OCI-LY3 (cell line): ENCODE measurements around the gene LRRC8C.

Source experiments
- H2AFZ ChIP-seq: fragments of 200-600, 300-600 bp; shearing (Covaris generic); 2 replicates; pipeline ENCODE4 v1.6.0; 2014; ENCODE audit warnings: antibody characterized with exemption, low read depth, low read length
- H3K27ac ChIP-seq: fragments of 200-600, 300-600 bp; sonication (generic); 2 replicates; pipeline ENCODE4 v1.5.1; 2014; ENCODE audit warnings: mild to moderate bottlenecking, low read length, moderate library complexity, mixed read lengths
- H3K27me3 ChIP-seq: fragments of 200-600, 300-600 bp; sonication (generic); 2 replicates; pipeline ENCODE4 v1.6.1; 2014; ENCODE audit warnings: low read depth, low read length, mixed read lengths
- H3K36me3 ChIP-seq: fragments of 200-600, 300-600 bp; sonication (generic); replicated peaks from 2 replicates; pipeline ENCODE3; 2014; ENCODE audit warnings: low read depth, low read length, mixed read lengths
- H3K4me1 ChIP-seq: fragments of 300-600, 200-600 bp; sonication (generic); 2 replicates; pipeline ENCODE4 v1.6.1; 2014; ENCODE audit warnings: low read length, mixed read lengths
- H3K4me2 ChIP-seq: fragments of 200-600, 300-600 bp; sonication (generic); 2 replicates; pipeline ENCODE4 v1.6.1; 2014; ENCODE audit warnings: low read length, mixed read lengths
- H3K4me3 ChIP-seq: fragments of 300-600, 200-600 bp; sonication (generic); 2 replicates; pipeline ENCODE4 v1.5.1; 2014; ENCODE audit warnings: antibody characterized with exemption, mild to moderate bottlenecking, low read length, moderate library complexity
- H3K79me2 ChIP-seq: fragments of 300-600, 200-600 bp; shearing (Covaris generic); 2 replicates; pipeline ENCODE4 v1.6.1; 2014; ENCODE audit warnings: mild to moderate bottlenecking, low read length, mixed read lengths
- H3K9ac ChIP-seq: fragments of 300-600, 200-600 bp; shearing (Covaris generic); 2 replicates; pipeline ENCODE4 v1.6.0; 2014; ENCODE audit warnings: mild to moderate bottlenecking, low read length, moderate library complexity
- H3K9me3 ChIP-seq: fragments of 200-600, 300-600 bp; shearing (Covaris generic); 2 replicates; pipeline ENCODE4 v1.6.1; 2014; ENCODE audit warnings: low read length, mixed read lengths; ENCODE audit not compliant: insufficient read depth
- H4K20me1 ChIP-seq: fragments of 200-600, 300-600 bp; sonication (generic); 2 replicates; pipeline ENCODE4 v1.6.1; 2016; ENCODE audit warnings: low read length, mixed read lengths; ENCODE audit not compliant: insufficient read depth
- EZH2phosphoT487 ChIP-seq: fragments of 200-600 bp; shearing (Covaris generic); IDR thresholded peaks from 2 replicates; pipeline ENCODE4 v1.6.1; 2018; ENCODE audit warnings: antibody characterized with exemption, mixed run types, low read depth
- TF ChIP-seq, protein P1 (sequence below): fragments of 200-600, 300-600 bp; sonication (generic); IDR thresholded peaks from 2 replicates; pipeline ENCODE4 v1.5.1; 2014; ENCODE audit warnings: antibody characterized with exemption, low read length, low read depth

Gene LRRC8C

DNA sequence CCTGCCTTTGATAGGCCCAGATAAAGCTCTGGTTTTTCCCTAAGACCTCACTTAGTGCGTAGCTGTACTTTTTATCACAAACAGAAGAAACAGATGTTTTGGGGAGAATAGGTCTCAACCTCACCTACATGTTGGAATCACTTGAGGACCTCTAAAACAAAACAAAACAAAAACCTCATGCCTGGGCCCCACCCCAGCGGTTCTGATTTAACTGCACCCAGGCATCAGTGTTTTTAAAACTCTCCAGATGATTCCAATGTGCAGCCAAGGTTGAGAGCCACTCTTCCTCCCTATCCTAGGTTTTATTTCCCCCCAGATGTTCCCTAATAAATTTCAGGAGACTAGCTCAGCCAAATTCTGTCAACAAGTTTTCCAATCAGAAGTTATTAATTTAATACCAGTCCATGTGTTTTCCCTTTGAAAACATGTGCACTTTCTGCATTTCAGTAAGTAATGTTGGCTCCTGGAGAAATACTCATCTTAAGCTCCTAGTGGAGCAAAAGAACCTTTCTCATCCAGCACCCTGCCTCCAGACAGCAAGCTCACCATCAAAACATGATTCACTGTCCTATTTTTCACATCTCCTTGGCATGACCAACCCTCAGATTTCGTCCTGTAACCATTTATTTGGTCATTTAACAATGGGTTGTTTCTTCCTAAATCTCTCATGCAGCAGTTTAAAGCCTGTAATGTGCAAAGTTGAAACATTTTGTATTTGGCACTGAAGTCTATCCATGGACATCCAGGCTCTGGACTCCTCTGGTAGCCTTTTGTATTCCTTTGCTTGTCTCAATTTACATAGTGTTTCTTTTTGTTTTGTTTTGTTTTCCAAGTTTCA, 27.5 kb downstream of the LRRC8C start:
- H4K20me1 ChIP-seq, result no peaks in the 10 kb centered on the region
- H3K4me2 ChIP-seq, result no peak overlapping the region

DNA sequence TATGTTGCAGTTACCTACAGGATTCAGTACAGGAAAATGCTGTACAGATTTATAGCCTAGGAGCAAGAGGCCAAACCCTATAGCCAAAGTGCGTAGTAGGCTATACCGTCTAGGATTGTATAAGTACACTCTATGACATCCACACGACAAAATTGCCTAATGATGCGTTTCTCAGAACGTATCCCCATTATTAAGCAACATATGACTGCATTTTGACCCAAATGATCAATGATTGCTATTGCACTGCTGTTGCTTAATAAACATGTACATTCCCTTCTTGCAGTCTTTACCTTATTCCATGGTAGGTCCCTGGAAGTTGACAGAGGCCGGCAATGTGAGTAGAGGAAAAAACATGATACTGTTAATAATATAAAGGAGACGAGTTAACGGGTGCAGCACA, 33.0 kb downstream of the LRRC8C start:
- TF ChIP-seq, protein P1, sequence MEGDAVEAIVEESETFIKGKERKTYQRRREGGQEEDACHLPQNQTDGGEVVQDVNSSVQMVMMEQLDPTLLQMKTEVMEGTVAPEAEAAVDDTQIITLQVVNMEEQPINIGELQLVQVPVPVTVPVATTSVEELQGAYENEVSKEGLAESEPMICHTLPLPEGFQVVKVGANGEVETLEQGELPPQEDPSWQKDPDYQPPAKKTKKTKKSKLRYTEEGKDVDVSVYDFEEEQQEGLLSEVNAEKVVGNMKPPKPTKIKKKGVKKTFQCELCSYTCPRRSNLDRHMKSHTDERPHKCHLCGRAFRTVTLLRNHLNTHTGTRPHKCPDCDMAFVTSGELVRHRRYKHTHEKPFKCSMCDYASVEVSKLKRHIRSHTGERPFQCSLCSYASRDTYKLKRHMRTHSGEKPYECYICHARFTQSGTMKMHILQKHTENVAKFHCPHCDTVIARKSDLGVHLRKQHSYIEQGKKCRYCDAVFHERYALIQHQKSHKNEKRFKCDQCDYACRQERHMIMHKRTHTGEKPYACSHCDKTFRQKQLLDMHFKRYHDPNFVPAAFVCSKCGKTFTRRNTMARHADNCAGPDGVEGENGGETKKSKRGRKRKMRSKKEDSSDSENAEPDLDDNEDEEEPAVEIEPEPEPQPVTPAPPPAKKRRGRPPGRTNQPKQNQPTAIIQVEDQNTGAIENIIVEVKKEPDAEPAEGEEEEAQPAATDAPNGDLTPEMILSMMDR, result no peak
- no peak for TF ChIP-seq EZH2phosphoT487
- no peaks in the 10 kb centered on the region for H3K36me3 ChIP-seq
- no peaks in the 10 kb centered on the region; the same call in 1 of the 2 replicates for H3K27me3 ChIP-seq
- no peak overlapping the region for H2AFZ ChIP-seq
- H3K9ac ChIP-seq, result no peak overlapping the region
- H3K79me2 ChIP-seq, result no peaks in the 10 kb centered on the region
- H3K4me2 ChIP-seq, result no peak overlapping the region
- no peak overlapping the region for H3K27ac ChIP-seq
- peaks cover 35% of the 10 kb centered on the region for H3K4me1 ChIP-seq
- H3K4me3 ChIP-seq, result no peak overlapping the region
- no peaks in the 10 kb centered on the region for H4K20me1 ChIP-seq
- no peaks in the 10 kb centered on the region for H3K9me3 ChIP-seq

More for the DNA sequence above, 27.5 kb downstream of the LRRC8C start:
- TF ChIP-seq, protein P1, result no peak
- TF ChIP-seq EZH2phosphoT487, result no peak
- Histone ChIP-seq H3K36me3 (no peaks in the 10 kb centered on the region), H3K9ac (no peak overlapping the region), H2AFZ (no peak overlapping the region), H3K4me3 (no peak overlapping the region), H3K9me3 (no peaks in the 10 kb centered on the region), H3K4me1 (peaks cover 4% of the 10 kb centered on the region; the same call in 1 of the 2 replicates), H3K27me3 (no peaks in the 10 kb centered on the region), H3K79me2 (no peaks in the 10 kb centered on the region), H3K27ac (no peak overlapping the region)

DNA sequence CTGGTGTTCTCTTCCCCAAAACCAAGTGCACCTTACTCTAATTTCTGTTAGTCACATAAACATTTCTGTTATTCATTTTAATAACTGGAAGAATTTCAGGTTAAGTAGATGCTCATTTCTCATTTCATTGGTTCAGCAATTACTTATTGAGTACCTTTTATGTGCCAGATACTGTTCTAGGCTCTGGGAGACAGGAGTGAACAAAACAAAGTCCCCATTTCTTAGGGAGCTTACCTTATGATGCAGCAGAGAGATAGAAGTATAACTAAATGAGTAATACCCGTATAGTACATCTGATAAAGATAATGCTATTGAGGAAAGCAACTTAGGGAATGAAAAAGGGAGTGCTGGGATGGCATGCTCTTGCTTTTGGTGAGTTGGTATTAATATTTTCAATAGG, 33.7 kb downstream of the LRRC8C start:
- peaks cover 42% of the 10 kb centered on the region for H3K4me1 ChIP-seq
- no peaks in the 10 kb centered on the region for H3K79me2 ChIP-seq
- H4K20me1 ChIP-seq, result no peaks in the 10 kb centered on the region

DNA sequence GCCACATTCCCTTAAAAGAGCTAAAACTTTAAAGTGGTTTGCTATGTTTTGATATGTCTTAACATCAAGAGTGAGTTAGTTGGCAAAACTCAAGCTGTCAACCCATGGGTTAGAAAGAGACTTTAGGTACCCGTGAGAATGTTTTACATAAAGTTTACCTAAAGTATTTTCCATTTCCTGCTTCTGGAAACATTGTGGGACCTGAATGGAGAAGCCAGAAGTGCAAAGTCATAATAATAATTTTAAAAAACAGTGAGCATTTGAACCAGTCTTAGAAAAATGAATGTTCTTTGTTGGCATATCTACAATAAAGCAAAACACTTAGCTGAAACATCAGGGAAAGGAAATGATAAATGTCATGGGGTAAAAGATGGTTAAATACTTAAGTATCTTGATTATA, 34.8 kb downstream of the LRRC8C start:
- no peak overlapping the region for H3K9ac ChIP-seq
- H3K4me1 ChIP-seq, result peaks cover 44% of the 10 kb centered on the region
- no peaks in the 10 kb centered on the region for H3K9me3 ChIP-seq
- H3K79me2 ChIP-seq, result no peaks in the 10 kb centered on the region
- H4K20me1 ChIP-seq, result no peaks in the 10 kb centered on the region
- H3K36me3 ChIP-seq, result no peaks in the 10 kb centered on the region
- no peak overlapping the region for H2AFZ ChIP-seq
- no peaks in the 10 kb centered on the region; the same call in 1 of the 2 replicates for H3K27me3 ChIP-seq
- H3K4me2 ChIP-seq, result no peak overlapping the region
- TF ChIP-seq, protein P1, result no peak
- TF ChIP-seq EZH2phosphoT487, result no peak
- H3K27ac ChIP-seq, result no peak overlapping the region
- no peak overlapping the region for H3K4me3 ChIP-seq

More for the DNA sequence above, 33.7 kb downstream of the LRRC8C start:
- no peak overlapping the region for H3K4me3 ChIP-seq
- H3K27me3 ChIP-seq, result no peaks in the 10 kb centered on the region; the same call in 1 of the 2 replicates
- TF ChIP-seq, protein P1, result no peak
- TF ChIP-seq EZH2phosphoT487, result no peak
- no peaks in the 10 kb centered on the region for H3K36me3 ChIP-seq
- no peak overlapping the region for H3K4me2 ChIP-seq
- H2AFZ ChIP-seq, result no peak overlapping the region
- no peaks in the 10 kb centered on the region for H3K9me3 ChIP-seq
- no peak overlapping the region for H3K9ac ChIP-seq
- no peak overlapping the region for H3K27ac ChIP-seq
